ENCODE data around the gene CDKAL1. TPM values are rescaled to one million over a fixed set of nuclear protein-coding genes. Genes with fewer than 3 reads are reported as not detected.

The CDKAL1 gene
- total RNA-seq, 1 experiment from 2014 or later: 16.1 TPM

DNA sequence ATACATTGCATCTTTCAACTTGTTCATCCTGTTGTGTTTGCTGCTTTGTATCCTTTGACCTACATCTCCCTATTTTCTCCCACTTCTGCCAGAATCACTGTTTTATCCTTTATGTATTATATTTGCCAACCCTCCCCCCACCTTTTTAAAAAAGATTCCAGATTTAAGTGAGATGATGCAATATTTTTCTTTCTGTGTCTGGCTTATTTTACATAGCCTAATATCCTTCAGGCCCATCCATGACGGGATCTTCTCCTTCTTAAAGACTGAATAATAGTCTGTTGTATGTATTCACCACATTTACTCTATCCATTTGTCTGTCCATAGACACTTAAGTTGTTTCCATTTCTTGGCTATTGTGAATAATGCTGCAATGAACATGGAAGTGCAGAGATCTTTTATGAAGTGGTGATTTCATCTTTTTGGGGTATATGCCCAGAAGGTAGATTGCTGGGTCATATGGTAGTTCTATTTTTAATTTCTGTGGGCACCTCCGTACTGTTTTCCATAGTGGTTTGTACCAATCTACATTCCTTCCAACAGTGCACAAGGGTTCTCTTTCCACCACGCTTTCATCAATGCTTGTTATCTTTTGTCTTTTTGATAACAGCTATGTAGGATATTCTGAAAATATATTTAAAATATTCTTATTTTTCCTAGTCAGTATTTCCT, 181.0 kb downstream of the CDKAL1 start:
- ChIA-PET CTCF (no interaction called here), POLR2A (ENCODE audit: unreplicated experiment) (no interaction called here)
- Histone ChIP-seq H3K9me3 (ENCODE audit: insufficient read depth, low read depth) (no peaks in the 10 kb centered on the region), H3K4me3 (no peak overlapping the region), H2AFZ (no peak overlapping the region), H3K4me1 (replicated peaks; ENCODE audit: insufficient read depth) (peaks cover 21% of the 10 kb centered on the region), H3K9me2 (ENCODE audit: insufficient read depth) (no peaks in the 10 kb centered on the region), H3K36me3 (ENCODE audit: low read depth) (no peaks in the 10 kb centered on the region), H3K27me3 (ENCODE audit: insufficient read depth, low read depth) (no peaks in the 10 kb centered on the region), H3K4me2 (no peak overlapping the region), H3K79me2 (ENCODE audit: low read depth) (no peaks in the 10 kb centered on the region), H4K20me1 (ENCODE audit: insufficient read depth) (no peaks in the 10 kb centered on the region), H3F3A (ENCODE audit: insufficient read depth, low read depth) (no peaks in the 10 kb centered on the region), H3K27ac (no peak overlapping the region)
- DNase-seq: no peak
- TF ChIP-seq, protein P1, sequence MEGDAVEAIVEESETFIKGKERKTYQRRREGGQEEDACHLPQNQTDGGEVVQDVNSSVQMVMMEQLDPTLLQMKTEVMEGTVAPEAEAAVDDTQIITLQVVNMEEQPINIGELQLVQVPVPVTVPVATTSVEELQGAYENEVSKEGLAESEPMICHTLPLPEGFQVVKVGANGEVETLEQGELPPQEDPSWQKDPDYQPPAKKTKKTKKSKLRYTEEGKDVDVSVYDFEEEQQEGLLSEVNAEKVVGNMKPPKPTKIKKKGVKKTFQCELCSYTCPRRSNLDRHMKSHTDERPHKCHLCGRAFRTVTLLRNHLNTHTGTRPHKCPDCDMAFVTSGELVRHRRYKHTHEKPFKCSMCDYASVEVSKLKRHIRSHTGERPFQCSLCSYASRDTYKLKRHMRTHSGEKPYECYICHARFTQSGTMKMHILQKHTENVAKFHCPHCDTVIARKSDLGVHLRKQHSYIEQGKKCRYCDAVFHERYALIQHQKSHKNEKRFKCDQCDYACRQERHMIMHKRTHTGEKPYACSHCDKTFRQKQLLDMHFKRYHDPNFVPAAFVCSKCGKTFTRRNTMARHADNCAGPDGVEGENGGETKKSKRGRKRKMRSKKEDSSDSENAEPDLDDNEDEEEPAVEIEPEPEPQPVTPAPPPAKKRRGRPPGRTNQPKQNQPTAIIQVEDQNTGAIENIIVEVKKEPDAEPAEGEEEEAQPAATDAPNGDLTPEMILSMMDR (conservative IDR thresholded peaks at IDR 0.05): no peak
- no peak for TF ChIP-seq EZH2 (IDR thresholded peaks at IDR 0.05; ENCODE audit: low read depth)
- BruUV-seq (replicated peaks): no TSS peak
- intact Hi-C loops (cut with micrococcal nuclease; ENCODE audit: unreplicated experiment): no loop called here

DNA sequence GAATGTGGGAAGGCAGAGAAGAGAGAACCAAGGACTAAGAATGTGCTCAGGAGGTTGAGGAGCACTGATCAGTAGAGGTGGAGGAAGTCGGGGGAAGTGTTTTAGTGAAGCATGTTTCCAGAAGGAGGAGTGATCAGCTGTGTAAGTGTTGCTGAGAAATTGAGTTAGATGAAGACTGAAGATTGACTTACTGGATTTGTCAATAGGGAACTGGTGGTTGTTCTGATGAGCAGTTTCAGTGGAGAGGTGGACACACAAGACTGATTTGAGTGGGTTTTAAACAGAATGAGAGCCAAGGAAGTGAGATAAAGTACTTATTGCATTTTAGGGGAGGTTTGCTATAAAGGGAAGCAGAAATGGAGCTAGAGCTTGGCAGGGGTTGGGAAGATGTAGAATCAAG, 182.6 kb downstream of the CDKAL1 start:
- BruUV-seq (replicated peaks): no TSS peak
- Histone ChIP-seq H3K79me2 (ENCODE audit: low read depth) (no peaks in the 10 kb centered on the region), H3K27me3 (ENCODE audit: insufficient read depth, low read depth) (no peaks in the 10 kb centered on the region), H3K9me3 (ENCODE audit: insufficient read depth, low read depth) (no peaks in the 10 kb centered on the region), H2AFZ (no peak overlapping the region), H3K4me1 (replicated peaks; ENCODE audit: insufficient read depth) (peaks cover 5% of the 10 kb centered on the region), H3K4me2 (no peak overlapping the region), H3K9me2 (ENCODE audit: insufficient read depth) (no peaks in the 10 kb centered on the region), H3K4me3 (no peak overlapping the region), H3K27ac (no peak overlapping the region), H3F3A (ENCODE audit: insufficient read depth, low read depth) (no peaks in the 10 kb centered on the region), H3K36me3 (ENCODE audit: low read depth) (no peaks in the 10 kb centered on the region), H4K20me1 (ENCODE audit: insufficient read depth) (no peaks in the 10 kb centered on the region)
- no peak for DNase-seq
- POLR2A ChIA-PET (ENCODE audit: unreplicated experiment): no interaction called here
- CTCF ChIA-PET: interaction anchor here (0.6 kb wide), 2 partner anchors 65 to 1382 kb away, joined by 3 read pairs; no protein-coding TSS in a partner anchor
- TF ChIP-seq, protein P1 (conservative IDR thresholded peaks at IDR 0.05): no peak
- TF ChIP-seq EZH2 (IDR thresholded peaks at IDR 0.05; ENCODE audit: low read depth): no peak
- intact Hi-C loops (cut with micrococcal nuclease; ENCODE audit: unreplicated experiment): no loop called here

DNA sequence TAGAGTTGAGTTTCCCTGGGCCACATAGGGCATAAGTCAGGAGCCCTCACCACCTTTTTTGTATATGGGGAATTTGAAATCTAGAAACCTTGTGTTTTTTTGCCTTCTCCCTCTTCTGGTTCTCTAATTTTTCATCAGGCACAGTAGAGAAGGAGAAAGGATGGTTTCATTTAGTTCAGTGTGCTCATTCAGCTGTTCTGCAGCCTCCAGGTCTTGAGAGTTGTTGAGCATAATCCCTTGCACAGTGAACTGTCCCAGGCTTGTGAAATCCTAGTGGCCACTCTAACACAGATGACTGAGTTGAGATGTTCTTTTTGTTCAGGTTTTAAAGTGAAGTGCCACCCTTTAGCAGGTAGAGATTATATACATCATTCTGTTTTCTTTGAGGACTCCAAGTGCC, 183.5 kb downstream of the CDKAL1 start:
- H3K27me3 ChIP-seq (ENCODE audit: insufficient read depth, low read depth): no peaks in the 10 kb centered on the region
- no peak for TF ChIP-seq EZH2 (IDR thresholded peaks at IDR 0.05; ENCODE audit: low read depth)
- TF ChIP-seq, protein P1 (conservative IDR thresholded peaks at IDR 0.05): no peak
- no peak overlapping the region for H3K4me3 ChIP-seq
- no peak for DNase-seq
- no peak overlapping the region for H3K4me2 ChIP-seq
- no peaks in the 10 kb centered on the region for H3K9me3 ChIP-seq (ENCODE audit: insufficient read depth, low read depth)
- BruUV-seq (replicated peaks): no TSS peak
- H3K4me1 ChIP-seq (replicated peaks; ENCODE audit: insufficient read depth): no peaks in the 10 kb centered on the region
- intact Hi-C loops (cut with micrococcal nuclease; ENCODE audit: unreplicated experiment): no loop called here
- POLR2A ChIA-PET (ENCODE audit: unreplicated experiment): no interaction called here
- H3K27ac ChIP-seq: no peak overlapping the region
- no peaks in the 10 kb centered on the region for H3K9me2 ChIP-seq (ENCODE audit: insufficient read depth)
- H3K79me2 ChIP-seq (ENCODE audit: low read depth): no peaks in the 10 kb centered on the region
- no peaks in the 10 kb centered on the region for H4K20me1 ChIP-seq (ENCODE audit: insufficient read depth)
- H3F3A ChIP-seq (ENCODE audit: insufficient read depth, low read depth): no peaks in the 10 kb centered on the region
- H3K36me3 ChIP-seq (ENCODE audit: low read depth): no peaks in the 10 kb centered on the region
- H2AFZ ChIP-seq: no peak overlapping the region
- CTCF ChIA-PET: no interaction called here
